C4-2B (cell line): ENCODE results near the gene RPS3.

ENCODE experiments used
- ZFX ChIP-seq: fragments of 450-650 bp; IDR thresholded peaks from 2 replicates; pipeline ENCODE4 v1.6.1; 2017
- TF ChIP-seq, protein P1 (sequence below): fragments of 450-650 bp; conservative IDR thresholded peaks from 2 replicates; pipeline ENCODE4 v1.5.1; 2017; ENCODE audit warnings: mild to moderate bottlenecking

DNA sequence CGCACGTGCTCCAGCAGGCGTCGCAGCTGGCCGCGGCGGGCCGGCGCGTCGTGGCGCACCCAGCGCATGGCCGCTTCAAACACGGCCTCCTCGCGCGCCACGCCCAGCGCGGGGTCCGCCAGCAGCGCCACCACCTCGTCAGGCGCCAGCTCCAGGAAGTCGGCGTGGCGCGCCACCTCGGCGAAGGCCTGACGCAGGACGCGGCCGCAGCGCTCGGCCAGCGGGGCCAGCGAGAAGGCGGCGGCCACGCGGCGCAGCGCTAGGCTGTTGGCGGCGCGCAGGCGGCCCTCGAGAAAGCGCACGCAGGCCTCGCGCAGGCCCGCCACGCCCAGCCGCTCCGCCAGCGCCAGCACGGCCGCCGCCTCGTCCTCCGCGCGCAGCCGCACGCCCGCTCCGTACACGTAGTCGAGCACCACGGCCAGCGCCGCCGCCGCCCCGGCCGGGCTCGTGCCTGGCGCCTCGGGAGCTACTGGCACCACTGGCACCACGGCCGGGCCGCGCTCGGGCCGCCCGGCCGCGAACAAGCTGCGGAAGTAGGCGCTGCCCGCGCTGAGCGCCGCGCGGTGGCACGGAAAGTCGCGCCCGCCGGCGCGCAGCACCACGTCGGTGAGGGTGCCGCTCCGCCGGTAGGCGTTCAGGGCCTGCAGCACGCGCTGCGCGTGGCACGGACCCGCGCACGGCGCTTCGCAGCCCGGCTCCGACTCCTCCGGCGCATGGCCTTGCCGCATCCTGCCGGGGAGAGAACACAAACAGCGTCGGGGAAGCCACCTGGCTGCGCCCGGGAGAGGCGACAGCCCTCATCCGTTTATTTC is 30.8 kb downstream of the RPS3 start:
- TF ChIP-seq, protein P1, sequence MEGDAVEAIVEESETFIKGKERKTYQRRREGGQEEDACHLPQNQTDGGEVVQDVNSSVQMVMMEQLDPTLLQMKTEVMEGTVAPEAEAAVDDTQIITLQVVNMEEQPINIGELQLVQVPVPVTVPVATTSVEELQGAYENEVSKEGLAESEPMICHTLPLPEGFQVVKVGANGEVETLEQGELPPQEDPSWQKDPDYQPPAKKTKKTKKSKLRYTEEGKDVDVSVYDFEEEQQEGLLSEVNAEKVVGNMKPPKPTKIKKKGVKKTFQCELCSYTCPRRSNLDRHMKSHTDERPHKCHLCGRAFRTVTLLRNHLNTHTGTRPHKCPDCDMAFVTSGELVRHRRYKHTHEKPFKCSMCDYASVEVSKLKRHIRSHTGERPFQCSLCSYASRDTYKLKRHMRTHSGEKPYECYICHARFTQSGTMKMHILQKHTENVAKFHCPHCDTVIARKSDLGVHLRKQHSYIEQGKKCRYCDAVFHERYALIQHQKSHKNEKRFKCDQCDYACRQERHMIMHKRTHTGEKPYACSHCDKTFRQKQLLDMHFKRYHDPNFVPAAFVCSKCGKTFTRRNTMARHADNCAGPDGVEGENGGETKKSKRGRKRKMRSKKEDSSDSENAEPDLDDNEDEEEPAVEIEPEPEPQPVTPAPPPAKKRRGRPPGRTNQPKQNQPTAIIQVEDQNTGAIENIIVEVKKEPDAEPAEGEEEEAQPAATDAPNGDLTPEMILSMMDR, result no peak; the same call in 1 of the 2 replicates
- TF ChIP-seq ZFX, result peak; percentile 82
